GM23338 (cell line): ENCODE results near the gene HPS6. TPM values are rescaled to one million over a fixed set of nuclear protein-coding genes. Genes with fewer than 3 reads are reported as not detected.

ENCODE experiments used
- ATAC-seq: fragments of 200-7000 bp; cut with Tn5 transposase; 3 replicates; pipeline ENCODE4 v1.9.1; 2020
- DNase-seq: peaks from one replicate; pipeline ENCODE4 v3.0.0-alpha.2; 2015; ENCODE audit warnings: low spot score
- H2AFZ ChIP-seq: fragments of 200-600 bp; sonication (generic); 2 replicates; pipeline ENCODE4 v1.8.0; 2016; ENCODE audit warnings: antibody characterized with exemption, mild to moderate bottlenecking, moderate library complexity
- H3F3A ChIP-seq: fragments of 200-600 bp; sonication (generic); replicated peaks from 2 replicates; pipeline ENCODE4 v1.8.0; 2017; ENCODE audit warnings: antibody characterized with exemption, mixed run types, low read depth
- H3K27ac ChIP-seq: fragments of 200-600 bp; sonication (generic); 2 replicates; pipeline ENCODE4 v1.6.1; 2016; ENCODE audit warnings: low read depth
- H3K27me3 ChIP-seq: fragments of 200-600 bp; sonication (generic); 2 replicates; pipeline ENCODE4 v1.8.0; 2016; ENCODE audit warnings: mild to moderate bottlenecking, mixed run types, moderate library complexity; ENCODE audit not compliant: insufficient read depth
- H3K36me3 ChIP-seq: fragments of 200-600 bp; sonication (generic); 2 replicates; pipeline ENCODE4 v1.8.0; 2016; ENCODE audit warnings: mild to moderate bottlenecking; ENCODE audit not compliant: insufficient read depth
- H3K4me1 ChIP-seq: fragments of 200-600 bp; sonication (generic); 2 replicates; pipeline ENCODE4 v1.8.0; 2016; ENCODE audit warnings: mild to moderate bottlenecking, moderate library complexity; ENCODE audit not compliant: insufficient read depth
- H3K4me2 ChIP-seq: fragments of 200-600 bp; sonication (generic); 2 replicates; pipeline ENCODE4 v1.7.1; 2017; ENCODE audit warnings: mixed run types
- H3K4me3 ChIP-seq: fragments of 200-600 bp; sonication (generic); 2 replicates; pipeline ENCODE4 v1.6.1; 2016; ENCODE audit warnings: mixed run types
- H3K79me2 ChIP-seq: fragments of 200-600 bp; sonication (generic); replicated peaks from 2 replicates; pipeline ENCODE4 v1.8.0; 2017; ENCODE audit warnings: mild to moderate bottlenecking; ENCODE audit not compliant: insufficient read depth
- H3K9me2 ChIP-seq: fragments of 200-600 bp; sonication (generic); 2 replicates; pipeline ENCODE4 v1.8.0; 2017; ENCODE audit not compliant: insufficient read depth
- H4K20me1 ChIP-seq: fragments of 200-600 bp; sonication (generic); replicated peaks from 2 replicates; pipeline ENCODE4 v1.8.0; 2017; ENCODE audit warnings: mild to moderate bottlenecking; ENCODE audit not compliant: insufficient read depth
- H3K27ac Mint-ChIP-seq: 2 replicates; pipeline ENCODE4 v1.8.0; 2020; ENCODE audit warnings: inconsistent platforms, mild to moderate bottlenecking, moderate library complexity, mixed read lengths
- H3K27me3 Mint-ChIP-seq: 3 replicates; pipeline ENCODE4 v1.8.0; 2022; ENCODE audit warnings: low read depth, mild to moderate bottlenecking, moderate library complexity, mixed read lengths, inconsistent platforms; ENCODE audit not compliant: insufficient read depth, poor library complexity
- H3K36me3 Mint-ChIP-seq: 3 replicates; pipeline ENCODE4 v1.8.0; 2021; ENCODE audit warnings: low read depth, mild to moderate bottlenecking, inconsistent platforms, moderate library complexity, mixed read lengths
- H3K4me1 Mint-ChIP-seq: 3 replicates; pipeline ENCODE4 v1.8.0; 2020; ENCODE audit warnings: mild to moderate bottlenecking, inconsistent platforms, mixed read lengths
- H3K4me3 Mint-ChIP-seq: 3 replicates; pipeline ENCODE4 v1.8.0; 2021; ENCODE audit warnings: moderate library complexity, mild to moderate bottlenecking, inconsistent platforms, mixed read lengths
- H3K9me3 Mint-ChIP-seq: 3 replicates; pipeline ENCODE4 v1.8.0; 2020; ENCODE audit warnings: moderate library complexity, mild to moderate bottlenecking, inconsistent platforms, mixed read lengths
- CREB1 ChIP-seq: fragments of 250-450 bp; sonication (Bioruptor Pico); IDR thresholded peaks from 2 replicates; pipeline ENCODE4 v1.5.0; 2020; ENCODE audit warnings: low read depth, mild to moderate bottlenecking, moderate library complexity
- CTCF ChIP-seq, 2 experiments: fragments of 200-600 bp in 1 of 2; sonication (generic) in 1 of 2; conservative IDR thresholded peaks; 2 replicates each; pipeline versions ENCODE4 v1.5.1 to v1.6.1; 2016 to 2017; ENCODE audit warnings: antibody characterized with exemption in 2 of 2, low read depth in 2 of 2, mild to moderate bottlenecking in 2 of 2, moderate library complexity in 1 of 2
- ETS1 ChIP-seq: IDR thresholded peaks from 2 replicates; pipeline ENCODE4 v1.6.1; 2016; ENCODE audit warnings: antibody characterized with exemption
- EZH2 ChIP-seq: fragments of 200-600 bp; sonication (generic); IDR thresholded peaks from one replicate; pipeline ENCODE4 v1.8.0; 2017; ENCODE audit warnings: antibody characterized with exemption, mild to moderate bottlenecking, low read depth; ENCODE audit not compliant: unreplicated experiment
- EZH2phosphoT487 ChIP-seq: fragments of 200-600 bp; sonication (generic); IDR thresholded peaks from one replicate; pipeline ENCODE4 v1.8.1; 2018; ENCODE audit warnings: antibody characterized with exemption; ENCODE audit not compliant: unreplicated experiment
- JUNB ChIP-seq: IDR thresholded peaks from one replicate; pipeline ENCODE4 v1.6.1; 2016; ENCODE audit warnings: antibody characterized with exemption; ENCODE audit not compliant: unreplicated experiment
- NANOG ChIP-seq: IDR thresholded peaks from 2 replicates; pipeline ENCODE4 v1.6.1; 2016; ENCODE audit warnings: antibody characterized with exemption, borderline replicate concordance
- POLR2AphosphoS5 ChIP-seq: IDR thresholded peaks from 2 replicates; pipeline ENCODE4 v1.6.1; 2016; ENCODE audit warnings: antibody characterized with exemption, low read depth
- STAT1 ChIP-seq: IDR thresholded peaks from one replicate; pipeline ENCODE4 v1.6.1; 2016; ENCODE audit warnings: antibody characterized with exemption; ENCODE audit not compliant: unreplicated experiment
- ZNF114 ChIP-seq: fragments of 250-450 bp; sonication (Bioruptor Pico); IDR thresholded peaks from 2 replicates; pipeline ENCODE4 v1.5.0; 2020; ENCODE audit warnings: mild to moderate bottlenecking, moderate library complexity
- ZNF331 ChIP-seq: fragments of 250-450 bp; sonication (Bioruptor Pico); IDR thresholded peaks from 2 replicates; pipeline ENCODE4 v1.5.0; 2020; ENCODE audit warnings: low read depth, mild to moderate bottlenecking, moderate library complexity
- ZNF462 ChIP-seq: fragments of 250-450 bp; sonication (Bioruptor Pico); IDR thresholded peaks from 2 replicates; pipeline ENCODE4 v1.5.0; 2020; ENCODE audit warnings: mild to moderate bottlenecking, moderate library complexity
- polyA plus RNA-seq: library from polyadenylated mRNA; unstranded; fragments of >200 nt; fragmentation: Nextera tagmentation; extraction: Ambion mirVana; gene quantifications from 2 replicates; pipeline ENCODE4 v1.2.1, GENCODE V29; 2016
- total RNA-seq: library from RNA; depleted of rRNA; stranded (reverse); fragments of >200 nt; shearing (Covaris generic); gene quantifications from 2 replicates; pipeline ENCODE4 v1.2.3, GENCODE V29; 2014
- TF ChIP-seq, protein P1 (sequence below): IDR thresholded peaks from one replicate; pipeline ENCODE4 v1.6.1; 2018; ENCODE audit warnings: antibody characterized with exemption; ENCODE audit not compliant: unreplicated experiment

The HPS6 gene
- total and polyA plus RNA-seq, 2 experiments from 2014 or later, result 4.2 to 28.7 TPM

- no peaks in the 10 kb centered on the region; the same call in 2 of the 3 replicates for H3K9me3 Mint-ChIP-seq
Observed at GRCh38 chr10:102096449-102096848, 31.3 kb downstream of the HPS6 start.

More at GRCh38 chr10:102096449-102096848, 31.3 kb downstream of the HPS6 start:
- Histone ChIP-seq H3K27me3 (no peaks in the 10 kb centered on the region), H3K4me2 (no peak overlapping the region), H3K4me3 (no peak overlapping the region), H2AFZ (no peak overlapping the region), H4K20me1 (no peaks in the 10 kb centered on the region), H3F3A (0 out of 2 replicates have a peak, but pooled peaks cover 4% of the 10 kb centered on the region), H3K79me2 (no peaks in the 10 kb centered on the region), H3K36me3 (peaks cover 12% of the 10 kb centered on the region; the same call in 1 of the 2 replicates), H3K4me1 (no peaks in the 10 kb centered on the region), H3K27ac (no peak overlapping the region), H3K9me2 (no peaks in the 10 kb centered on the region)
- DNase-seq (no peak), ATAC-seq (no peak)
- H3K27me3 Mint-ChIP-seq, result peaks cover 3% of the 10 kb centered on the region
- no peaks in the 10 kb centered on the region for H3K4me1 Mint-ChIP-seq
- peaks cover 27% of the 10 kb centered on the region for H3K36me3 Mint-ChIP-seq
- H3K27ac Mint-ChIP-seq, result no peak overlapping the region
- TF ChIP-seq ZNF331 (CRISPR knock-in tag) (no peak), ZNF462 (CRISPR knock-in tag) (no peak), EZH2phosphoT487 (no peak), NANOG (no peak), ZNF114 (no peak), EZH2 (no peak), ETS1 (no peak), CTCF (conservative IDR thresholded peaks at IDR 0.05; ENCODE audit: low read depth in 2 of 2) (no peak), JUNB (no peak), POLR2AphosphoS5 (no peak), STAT1 (no peak), CREB1 (no peak)
- TF ChIP-seq, protein P1, sequence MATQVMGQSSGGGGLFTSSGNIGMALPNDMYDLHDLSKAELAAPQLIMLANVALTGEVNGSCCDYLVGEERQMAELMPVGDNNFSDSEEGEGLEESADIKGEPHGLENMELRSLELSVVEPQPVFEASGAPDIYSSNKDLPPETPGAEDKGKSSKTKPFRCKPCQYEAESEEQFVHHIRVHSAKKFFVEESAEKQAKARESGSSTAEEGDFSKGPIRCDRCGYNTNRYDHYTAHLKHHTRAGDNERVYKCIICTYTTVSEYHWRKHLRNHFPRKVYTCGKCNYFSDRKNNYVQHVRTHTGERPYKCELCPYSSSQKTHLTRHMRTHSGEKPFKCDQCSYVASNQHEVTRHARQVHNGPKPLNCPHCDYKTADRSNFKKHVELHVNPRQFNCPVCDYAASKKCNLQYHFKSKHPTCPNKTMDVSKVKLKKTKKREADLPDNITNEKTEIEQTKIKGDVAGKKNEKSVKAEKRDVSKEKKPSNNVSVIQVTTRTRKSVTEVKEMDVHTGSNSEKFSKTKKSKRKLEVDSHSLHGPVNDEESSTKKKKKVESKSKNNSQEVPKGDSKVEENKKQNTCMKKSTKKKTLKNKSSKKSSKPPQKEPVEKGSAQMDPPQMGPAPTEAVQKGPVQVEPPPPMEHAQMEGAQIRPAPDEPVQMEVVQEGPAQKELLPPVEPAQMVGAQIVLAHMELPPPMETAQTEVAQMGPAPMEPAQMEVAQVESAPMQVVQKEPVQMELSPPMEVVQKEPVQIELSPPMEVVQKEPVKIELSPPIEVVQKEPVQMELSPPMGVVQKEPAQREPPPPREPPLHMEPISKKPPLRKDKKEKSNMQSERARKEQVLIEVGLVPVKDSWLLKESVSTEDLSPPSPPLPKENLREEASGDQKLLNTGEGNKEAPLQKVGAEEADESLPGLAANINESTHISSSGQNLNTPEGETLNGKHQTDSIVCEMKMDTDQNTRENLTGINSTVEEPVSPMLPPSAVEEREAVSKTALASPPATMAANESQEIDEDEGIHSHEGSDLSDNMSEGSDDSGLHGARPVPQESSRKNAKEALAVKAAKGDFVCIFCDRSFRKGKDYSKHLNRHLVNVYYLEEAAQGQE, result no peak
- no peak overlapping the region for H3K4me3 Mint-ChIP-seq
